Endothelial cell of umbilical vein (primary cell): Measurements from ENCODE around the gene ARHGAP42. TPM values are rescaled to one million over a fixed set of nuclear protein-coding genes. Genes with fewer than 3 reads are reported as not detected.
A peak's percentile ranks its signal among the peaks of the same experiment; 100 is the strongest.

Source experiments
- BruUV-seq: library from RNA; stranded (reverse); fragments of 400-500 nt; replicated peaks from 2 replicates; lab custom pipeline; 2021; lab: Mats Ljungman, UMichigan
- CTCF ChIA-PET: fragments of 300-600, 350-600 bp; sonication (Branson Sonifier 250); formaldehyde crosslinking; loops from one replicate; lab custom pipeline; 2021; ENCODE audit warnings: antibody characterized with exemption, inconsistent platforms; lab: Charles Lee
- POLR2A ChIA-PET: fragments of 300-600, 350-600 bp; sonication (Branson Sonifier 250); formaldehyde crosslinking; loops from one replicate; lab custom pipeline; 2021; ENCODE audit warnings: antibody characterized with exemption, inconsistent platforms; lab: Charles Lee
- DNase-seq: peaks from one replicate; pipeline ENCODE4 v3.0.0-alpha.2; 2011; ENCODE audit warnings: low read depth, low spot score
- FAIRE-seq: peaks from 2 replicates; lab custom pipeline; 2011; peaks lifted over from hg19 to GRCh38; lab: Jason Lieb, UNC
- H2AFZ ChIP-seq: 2 replicates; pipeline ENCODE4 v1.6.0; 2012; ENCODE audit warnings: low read depth, low read length, control low read depth, inconsistent platforms
- H3K27ac ChIP-seq: 2 replicates; pipeline ENCODE4 v1.5.1; 2011; ENCODE audit warnings: low read depth, mild to moderate bottlenecking, control low read depth, low read length, moderate library complexity; ENCODE audit not compliant: insufficient read depth
- H3K27me3 ChIP-seq, 2 experiments: 2 replicates each; pipeline versions ENCODE4 v1.6.0 to v1.6.1; 2011; ENCODE audit warnings: low read length in 2 of 2, mixed read lengths in 1 of 2; ENCODE audit not compliant: control insufficient read depth in 2 of 2, insufficient read depth in 2 of 2
- H3K36me3 ChIP-seq, 2 experiments: 2 replicates in 1 of 2; 3 replicates in 1 of 2; pipeline ENCODE4 v1.5.1; 2011; ENCODE audit warnings: low read length in 2 of 2, mild to moderate bottlenecking in 1 of 2, moderate library complexity in 1 of 2; ENCODE audit not compliant: control insufficient read depth in 2 of 2, insufficient read depth in 2 of 2; ENCODE audit errors: extremely low read depth in 1 of 2
- H3K4me1 ChIP-seq: 3 replicates; pipeline ENCODE4 v1.5.1; 2011; ENCODE audit warnings: mild to moderate bottlenecking, low read length; ENCODE audit not compliant: control insufficient read depth, insufficient read depth; ENCODE audit errors: extremely low read depth
- H3K4me2 ChIP-seq: 2 replicates; pipeline ENCODE4 v1.6.1; 2011; ENCODE audit warnings: low read length, control low read depth, mixed read lengths; ENCODE audit not compliant: insufficient read depth
- H3K4me3 ChIP-seq, 3 experiments: fragments of 200-600 bp in 1 of 3; sonication (generic), shearing (Covaris generic) in 1 of 3; replicated peaks in 1 of 3; 2 replicates each; pipeline ENCODE4 v1.5.1; 2011 to 2016; ENCODE audit warnings: control low read depth in 3 of 3, low read length in 3 of 3, mild to moderate bottlenecking in 2 of 3, inconsistent platforms in 1 of 3, low read depth in 1 of 3, moderate library complexity in 1 of 3; ENCODE audit not compliant: insufficient read depth in 1 of 3
- H3K79me2 ChIP-seq: 2 replicates; pipeline ENCODE4 v1.6.0; 2012; ENCODE audit warnings: low read length, inconsistent platforms; ENCODE audit not compliant: control insufficient read depth, insufficient read depth
- H3K9ac ChIP-seq: replicated peaks from 2 replicates; pipeline ENCODE3; 2011; ENCODE audit warnings: low read length, control low read depth; ENCODE audit not compliant: insufficient read depth; ENCODE audit errors: extremely low read depth
- H3K9me1 ChIP-seq: replicated peaks from 3 replicates; pipeline ENCODE4 v1.6.0; 2011; ENCODE audit warnings: mild to moderate bottlenecking, low read length; ENCODE audit not compliant: control insufficient read depth, insufficient read depth; ENCODE audit errors: extremely low read depth
- H3K9me3 ChIP-seq: replicated peaks from 2 replicates; pipeline ENCODE4 v1.5.1; 2012; ENCODE audit warnings: low read length, inconsistent platforms; ENCODE audit not compliant: control insufficient read depth, insufficient read depth
- H4K20me1 ChIP-seq: replicated peaks from 2 replicates; pipeline ENCODE3; 2011; ENCODE audit warnings: mild to moderate bottlenecking, low read length; ENCODE audit not compliant: control insufficient read depth, insufficient read depth; ENCODE audit errors: extremely low read depth
- EZH2 ChIP-seq: IDR thresholded peaks from 2 replicates; pipeline ENCODE4 v1.6.1; 2012; ENCODE audit warnings: borderline replicate concordance, low read depth, mild to moderate bottlenecking, moderate library complexity, low read length, inconsistent platforms; ENCODE audit not compliant: severe bottlenecking
- FOS ChIP-seq: IDR thresholded peaks from 2 replicates; pipeline ENCODE4 v1.6.1; 2011; ENCODE audit warnings: mild to moderate bottlenecking, low read length, moderate library complexity, borderline replicate concordance; ENCODE audit not compliant: insufficient read depth
- GATA2 ChIP-seq: IDR thresholded peaks from 2 replicates; pipeline ENCODE4 v1.7.0; 2011; ENCODE audit warnings: low read depth, mild to moderate bottlenecking, moderate library complexity, mixed read lengths, low read length; ENCODE audit not compliant: insufficient read length, insufficient read depth
- JUN ChIP-seq: IDR thresholded peaks from 2 replicates; pipeline ENCODE4 v1.6.1; 2011; ENCODE audit warnings: borderline replicate concordance, low read depth; ENCODE audit not compliant: insufficient read length, insufficient read depth
- MYC ChIP-seq: IDR thresholded peaks from one replicate; pipeline ENCODE4 v1.6.1; 2011; ENCODE audit warnings: mild to moderate bottlenecking, low read depth, low read length
- POLR2A ChIP-seq: IDR thresholded peaks from 2 replicates; pipeline ENCODE4 v1.6.1; 2012; ENCODE audit warnings: low read depth, mild to moderate bottlenecking, control low read depth, low read length
- POLR2AphosphoS5 ChIP-seq: IDR thresholded peaks from 2 replicates; pipeline ENCODE4 v1.6.1; 2012; ENCODE audit warnings: low read depth, mild to moderate bottlenecking, control low read depth, low read length, moderate library complexity; ENCODE audit not compliant: insufficient read depth
- dilution Hi-C: fragments of 300-500 bp; cut with MboI; formaldehyde crosslinking; loops from one replicate; pipeline ENCODE4 v1.15.0; 2019; ENCODE audit warnings: low sequenced_read_pairs; ENCODE audit not compliant: extremely low pct_ligation_motif_present
- intact Hi-C: fragments of 100-400 bp; cut with micrococcal nuclease; formaldehyde crosslinking; loops from one replicate; pipeline ENCODE4 v1.10.0; 2022
- polyA plus RNA-seq, 4 experiments: library from polyadenylated mRNA; depleted of rRNA in 3 of 4; stranded (reverse) in 3 of 4; unstranded in 1 of 4; fragments of >200 nt; gene quantifications; 2 replicates each; pipeline versions ENCODE4 v1.2.1 to v1.2.3, GENCODE V29; 2011 to 2012; ENCODE audit warnings: missing spikeins in 1 of 4
- total RNA-seq: library from RNA; stranded (reverse); gene quantifications from 2 replicates; pipeline ENCODE4 v1.2.3, GENCODE V29; 2021
- TF ChIP-seq, protein P1 (sequence below): IDR thresholded peaks from 2 replicates; pipeline ENCODE4 v1.6.1; 2011; ENCODE audit not compliant: insufficient read depth, insufficient read length
- TF ChIP-seq, protein P2 (sequence below), 2 donors: IDR thresholded peaks; 1 replicate in 1 of 2; 2 replicates in 1 of 2; pipeline ENCODE4 v1.5.1; 2011; ENCODE audit warnings: low read length in 2 of 2, mild to moderate bottlenecking in 2 of 2, moderate library complexity in 2 of 2, control low read depth in 1 of 2, inconsistent platforms in 1 of 2, low read depth in 1 of 2; ENCODE audit not compliant: insufficient read depth in 1 of 2; ENCODE audit errors: extremely low read depth in 1 of 2

ARHGAP42 gene
- total and polyA plus RNA-seq, 2 donors (not counting 3 experiments of a cell fraction or from before 2014, with no cell fraction given) = 1.8 to 2.4 TPM

DNA sequence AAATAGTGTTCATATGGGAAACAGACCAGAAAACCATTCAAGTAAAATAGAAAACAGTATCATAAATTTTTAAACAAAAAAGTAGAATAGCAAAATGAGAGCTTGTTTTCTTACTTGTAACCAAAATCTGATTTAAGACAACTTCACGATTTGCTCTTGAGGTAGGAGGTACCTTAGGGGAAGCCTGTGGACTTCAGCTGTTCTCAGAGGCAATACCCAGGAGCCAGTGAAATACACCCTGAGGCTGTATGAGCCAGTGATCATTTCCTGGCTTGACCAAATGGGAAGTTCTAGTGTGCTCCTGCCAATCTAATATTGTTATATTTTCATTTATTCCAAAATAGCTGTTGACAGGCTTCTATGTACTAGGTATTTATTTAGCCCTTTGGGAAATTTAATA is 104.8 kb downstream of the ARHGAP42 start:
- H3K9ac ChIP-seq = no peak overlapping the region
- H3K9me1 ChIP-seq = no peaks in the 10 kb centered on the region
- H3K9me3 ChIP-seq = no peaks in the 10 kb centered on the region
- H3K79me2 ChIP-seq = no peaks in the 10 kb centered on the region
- DNase-seq (peak; percentile 35), FAIRE-seq (no peak)
- H2AFZ ChIP-seq = no peak overlapping the region
- H3K4me3 ChIP-seq = no peak overlapping the region
- H3K27ac ChIP-seq = no peak overlapping the region
- dilution Hi-C loops (no loop called here), intact Hi-C loops (no loop called here)
- no peaks in the 10 kb centered on the region for H3K36me3 ChIP-seq
- ChIA-PET CTCF (interaction anchor here (1.1 kb wide), 1 partner anchor 9 kb away, joined by 3 read pairs; no protein-coding TSS in a partner anchor), POLR2A (no interaction called here)
- no peak overlapping the region for H3K4me2 ChIP-seq
- H3K4me1 ChIP-seq = peaks cover 8% of the 10 kb centered on the region
- no peaks in the 10 kb centered on the region for H4K20me1 ChIP-seq
- no TSS peak for BruUV-seq
- TF ChIP-seq, protein P1, sequence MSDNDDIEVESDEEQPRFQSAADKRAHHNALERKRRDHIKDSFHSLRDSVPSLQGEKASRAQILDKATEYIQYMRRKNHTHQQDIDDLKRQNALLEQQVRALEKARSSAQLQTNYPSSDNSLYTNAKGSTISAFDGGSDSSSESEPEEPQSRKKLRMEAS = no peak
- no peak for TF ChIP-seq FOS
- no peak for TF ChIP-seq EZH2
- TF ChIP-seq GATA2 = no peak
- no peak for TF ChIP-seq MYC
- no peak for TF ChIP-seq POLR2AphosphoS5
- no peak for TF ChIP-seq POLR2A
- no peak for TF ChIP-seq JUN
- TF ChIP-seq, protein P2, sequence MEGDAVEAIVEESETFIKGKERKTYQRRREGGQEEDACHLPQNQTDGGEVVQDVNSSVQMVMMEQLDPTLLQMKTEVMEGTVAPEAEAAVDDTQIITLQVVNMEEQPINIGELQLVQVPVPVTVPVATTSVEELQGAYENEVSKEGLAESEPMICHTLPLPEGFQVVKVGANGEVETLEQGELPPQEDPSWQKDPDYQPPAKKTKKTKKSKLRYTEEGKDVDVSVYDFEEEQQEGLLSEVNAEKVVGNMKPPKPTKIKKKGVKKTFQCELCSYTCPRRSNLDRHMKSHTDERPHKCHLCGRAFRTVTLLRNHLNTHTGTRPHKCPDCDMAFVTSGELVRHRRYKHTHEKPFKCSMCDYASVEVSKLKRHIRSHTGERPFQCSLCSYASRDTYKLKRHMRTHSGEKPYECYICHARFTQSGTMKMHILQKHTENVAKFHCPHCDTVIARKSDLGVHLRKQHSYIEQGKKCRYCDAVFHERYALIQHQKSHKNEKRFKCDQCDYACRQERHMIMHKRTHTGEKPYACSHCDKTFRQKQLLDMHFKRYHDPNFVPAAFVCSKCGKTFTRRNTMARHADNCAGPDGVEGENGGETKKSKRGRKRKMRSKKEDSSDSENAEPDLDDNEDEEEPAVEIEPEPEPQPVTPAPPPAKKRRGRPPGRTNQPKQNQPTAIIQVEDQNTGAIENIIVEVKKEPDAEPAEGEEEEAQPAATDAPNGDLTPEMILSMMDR (IDR thresholded peaks at IDR 0.05; ENCODE audit: extremely low read depth in 1 of 2, insufficient read depth in 1 of 2, low read depth in 1 of 2, low read length in 2 of 2) = no peak
- no peaks in the 10 kb centered on the region for H3K27me3 ChIP-seq
